SU-DHL-6 (cell line): ENCODE measurements around the gene NR2E3.

ENCODE experiments used
- H2AFZ ChIP-seq: fragments of 200-600 bp; sonication (generic); 2 replicates; pipeline ENCODE4 v1.6.1; 2014; ENCODE audit warnings: low read depth, mild to moderate bottlenecking, moderate library complexity, mixed read lengths, antibody characterized with exemption, low read length; ENCODE audit not compliant: severe bottlenecking
- H3F3A ChIP-seq: fragments of 200-600 bp; shearing (Covaris generic); 2 replicates; pipeline ENCODE4 v1.6.0; 2016; ENCODE audit warnings: antibody characterized with exemption, mild to moderate bottlenecking; ENCODE audit not compliant: insufficient read depth
- H3K27ac ChIP-seq: fragments of 200-600 bp; sonication (generic); 2 replicates; pipeline ENCODE4 v1.5.1; 2016; ENCODE audit warnings: low read depth, mild to moderate bottlenecking, low read length, moderate library complexity, mixed read lengths
- H3K27me3 ChIP-seq: fragments of 200-600 bp; sonication (generic), shearing (Covaris generic); 2 replicates; pipeline ENCODE4 v1.6.0; 2014; ENCODE audit warnings: mild to moderate bottlenecking, low read length
- H3K36me3 ChIP-seq: fragments of 200-600 bp; sonication (generic); 2 replicates; pipeline ENCODE4 v1.6.1; 2014; ENCODE audit warnings: mild to moderate bottlenecking, low read length, mixed read lengths
- H3K4me2 ChIP-seq: fragments of 300-600, 200-600 bp; shearing (Covaris generic), sonication (generic); 2 replicates; pipeline ENCODE4 v1.6.0; 2014; ENCODE audit warnings: low read length, low read depth, mild to moderate bottlenecking; ENCODE audit not compliant: poor library complexity, severe bottlenecking
- H3K4me3 ChIP-seq: fragments of 200-600 bp; sonication (generic); 2 replicates; pipeline ENCODE4 v1.5.1; 2014; ENCODE audit warnings: antibody characterized with exemption, low read length, mild to moderate bottlenecking, mixed read lengths; ENCODE audit not compliant: insufficient read depth, poor library complexity, severe bottlenecking
- H3K79me2 ChIP-seq: fragments of 200-600 bp; sonication (generic); 2 replicates; pipeline ENCODE4 v1.6.1; 2014; ENCODE audit warnings: mild to moderate bottlenecking, low read length, moderate library complexity; ENCODE audit not compliant: insufficient read depth
- H3K9ac ChIP-seq: fragments of 200-600 bp; sonication (generic); 2 replicates; pipeline ENCODE4 v1.7.0; 2014; ENCODE audit warnings: mild to moderate bottlenecking, low read length
- H3K9me2 ChIP-seq: fragments of 200-600 bp; sonication (generic); replicated peaks from 2 replicates; pipeline ENCODE4 v1.6.1; 2014; ENCODE audit warnings: low read length; ENCODE audit not compliant: insufficient read depth
- H3K9me3 ChIP-seq: fragments of 200-600 bp; sonication (generic); 2 replicates; pipeline ENCODE4 v1.6.1; 2014; ENCODE audit warnings: low read length, mixed read lengths; ENCODE audit not compliant: insufficient read depth
- H4K20me1 ChIP-seq: fragments of 200-600 bp; sonication (generic); 2 replicates; pipeline ENCODE4 v1.6.1; 2014; ENCODE audit warnings: low read depth, mild to moderate bottlenecking, antibody characterized with exemption, low read length, moderate library complexity, mixed read lengths
- EZH2phosphoT487 ChIP-seq: fragments of 200-600 bp; sonication (generic), shearing (Covaris generic); conservative IDR thresholded peaks from 2 replicates; pipeline ENCODE4 v1.6.1; 2018; ENCODE audit warnings: mild to moderate bottlenecking, antibody characterized with exemption, low read length, moderate library complexity, mixed read lengths
- TF ChIP-seq, protein P1 (sequence below): fragments of 200-600 bp; sonication (generic); IDR thresholded peaks from one replicate; pipeline ENCODE4 v1.5.1; 2017; ENCODE audit warnings: antibody characterized with exemption, mild to moderate bottlenecking, low read length, moderate library complexity; ENCODE audit not compliant: insufficient read depth, poor library complexity, severe bottlenecking

The NR2E3 gene

DNA sequence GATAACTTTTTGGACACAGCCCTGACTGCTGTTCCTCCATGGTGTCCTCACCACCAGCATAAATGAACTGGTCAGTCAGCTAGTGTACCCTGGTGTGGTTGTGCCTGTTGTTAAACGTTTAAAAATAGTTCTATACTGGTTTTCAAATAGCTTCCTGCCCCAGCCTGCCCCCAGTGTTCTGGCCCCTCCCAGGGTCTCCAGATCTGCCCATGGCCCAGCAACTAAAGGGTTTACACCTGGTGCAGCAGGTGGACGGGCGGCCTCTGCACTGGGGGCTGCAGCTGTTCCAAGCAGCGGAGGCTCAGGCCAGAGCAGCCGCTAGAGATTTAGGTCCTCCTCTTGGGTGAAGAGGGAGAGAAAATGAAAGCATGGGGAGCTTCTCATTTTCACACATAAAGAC, 6.1 kb upstream of the NR2E3 start:
- H2AFZ ChIP-seq: no peak overlapping the region
- H3K27me3 ChIP-seq: no peaks in the 10 kb centered on the region
- H4K20me1 ChIP-seq: no peaks in the 10 kb centered on the region
- no peaks in the 10 kb centered on the region for H3K36me3 ChIP-seq
- no peaks in the 10 kb centered on the region for H3K9me2 ChIP-seq
- H3K79me2 ChIP-seq: no peaks in the 10 kb centered on the region
- no peak overlapping the region for H3K27ac ChIP-seq
- H3F3A ChIP-seq: no peaks in the 10 kb centered on the region
- H3K4me2 ChIP-seq: no peak overlapping the region
- TF ChIP-seq, protein P1, sequence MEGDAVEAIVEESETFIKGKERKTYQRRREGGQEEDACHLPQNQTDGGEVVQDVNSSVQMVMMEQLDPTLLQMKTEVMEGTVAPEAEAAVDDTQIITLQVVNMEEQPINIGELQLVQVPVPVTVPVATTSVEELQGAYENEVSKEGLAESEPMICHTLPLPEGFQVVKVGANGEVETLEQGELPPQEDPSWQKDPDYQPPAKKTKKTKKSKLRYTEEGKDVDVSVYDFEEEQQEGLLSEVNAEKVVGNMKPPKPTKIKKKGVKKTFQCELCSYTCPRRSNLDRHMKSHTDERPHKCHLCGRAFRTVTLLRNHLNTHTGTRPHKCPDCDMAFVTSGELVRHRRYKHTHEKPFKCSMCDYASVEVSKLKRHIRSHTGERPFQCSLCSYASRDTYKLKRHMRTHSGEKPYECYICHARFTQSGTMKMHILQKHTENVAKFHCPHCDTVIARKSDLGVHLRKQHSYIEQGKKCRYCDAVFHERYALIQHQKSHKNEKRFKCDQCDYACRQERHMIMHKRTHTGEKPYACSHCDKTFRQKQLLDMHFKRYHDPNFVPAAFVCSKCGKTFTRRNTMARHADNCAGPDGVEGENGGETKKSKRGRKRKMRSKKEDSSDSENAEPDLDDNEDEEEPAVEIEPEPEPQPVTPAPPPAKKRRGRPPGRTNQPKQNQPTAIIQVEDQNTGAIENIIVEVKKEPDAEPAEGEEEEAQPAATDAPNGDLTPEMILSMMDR: no peak
- no peak for TF ChIP-seq EZH2phosphoT487
- no peak overlapping the region for H3K9ac ChIP-seq
- H3K9me3 ChIP-seq: no peaks in the 10 kb centered on the region
- no peak overlapping the region for H3K4me3 ChIP-seq

DNA sequence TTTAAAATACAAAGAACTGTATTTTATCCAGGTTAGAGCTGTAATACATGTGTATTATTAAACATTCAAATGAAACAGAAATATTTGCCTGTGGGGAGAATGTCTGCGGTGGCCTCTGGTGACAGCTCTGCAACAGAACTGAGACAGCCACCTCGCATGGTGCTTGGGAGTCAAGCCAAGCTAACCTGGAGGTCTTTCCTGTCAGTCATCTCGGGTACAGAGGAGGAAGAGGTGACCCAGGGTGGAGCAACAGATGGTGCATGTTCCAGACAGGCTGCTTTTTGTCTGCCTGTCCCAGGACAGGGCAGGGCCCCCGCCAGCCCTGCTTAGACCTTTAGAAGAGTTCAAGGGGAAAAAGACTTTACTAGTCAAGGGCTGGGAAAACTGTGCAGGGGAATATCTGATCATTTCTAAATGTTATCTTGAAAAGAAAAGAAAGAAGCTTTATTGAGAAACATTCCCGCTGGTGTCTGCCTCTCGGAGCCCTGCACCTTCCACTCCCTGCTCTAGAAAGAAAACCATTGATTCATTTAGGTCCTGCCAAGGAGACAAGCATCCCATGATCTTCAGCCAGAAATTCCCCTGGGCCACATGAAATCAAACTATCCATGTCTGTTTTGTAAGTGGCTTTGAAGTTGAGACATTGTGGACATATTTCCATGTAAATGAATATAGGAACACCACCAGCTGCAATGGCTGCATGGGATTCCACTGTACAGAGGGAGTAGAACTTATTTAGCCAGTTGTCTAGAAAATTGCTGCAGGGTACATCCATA, 5.5 kb upstream of the NR2E3 start:
- Histone ChIP-seq H3K9me3 (no peaks in the 10 kb centered on the region), H3K79me2 (no peaks in the 10 kb centered on the region), H2AFZ (no peak overlapping the region), H3K4me3 (no peak overlapping the region), H3F3A (no peaks in the 10 kb centered on the region), H3K27ac (no peak overlapping the region), H3K9ac (no peak overlapping the region), H3K4me2 (no peak overlapping the region), H3K9me2 (no peaks in the 10 kb centered on the region), H4K20me1 (no peaks in the 10 kb centered on the region), H3K27me3 (no peaks in the 10 kb centered on the region), H3K36me3 (no peaks in the 10 kb centered on the region)
- TF ChIP-seq, protein P1: no peak

DNA sequence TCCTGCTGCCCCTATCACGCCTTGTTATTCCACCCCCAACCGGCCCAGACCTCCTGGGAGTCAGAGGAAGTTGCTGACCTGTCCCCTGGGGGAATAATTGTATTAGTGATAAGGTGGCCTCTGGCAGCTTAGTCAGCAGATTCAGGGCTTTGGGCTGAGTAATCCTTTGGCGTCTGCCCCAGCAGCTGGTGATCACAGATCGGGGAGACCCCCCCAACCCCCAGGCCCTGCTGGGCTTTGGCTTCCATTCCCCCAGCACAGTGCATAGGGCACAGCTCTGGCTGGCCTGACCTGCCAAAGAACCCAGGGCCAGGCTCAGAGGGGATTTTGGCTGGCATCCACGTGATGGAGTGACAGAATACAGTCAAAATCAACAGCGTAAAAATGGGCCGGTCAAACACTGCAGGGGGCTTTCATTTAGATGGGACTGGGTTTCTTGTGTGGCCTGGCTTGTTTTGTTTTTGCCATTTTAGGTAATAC, 3.9 kb upstream of the NR2E3 start:
- no peak overlapping the region for H3K4me2 ChIP-seq
- no peak overlapping the region for H3K9ac ChIP-seq
- TF ChIP-seq EZH2phosphoT487: no peak
- TF ChIP-seq, protein P1: no peak
- H3K27me3 ChIP-seq: no peaks in the 10 kb centered on the region
- no peak overlapping the region for H3K4me3 ChIP-seq
- H3K36me3 ChIP-seq: no peaks in the 10 kb centered on the region
- no peaks in the 10 kb centered on the region for H3K9me3 ChIP-seq
- no peaks in the 10 kb centered on the region for H3K79me2 ChIP-seq
- no peak overlapping the region for H2AFZ ChIP-seq
- H3K9me2 ChIP-seq: no peaks in the 10 kb centered on the region
- H3K27ac ChIP-seq: no peak overlapping the region
- H4K20me1 ChIP-seq: no peaks in the 10 kb centered on the region
- no peaks in the 10 kb centered on the region for H3F3A ChIP-seq
